SIG-M5 treated with dmso at 0.1 percent for 504 hours (cell line): Measurements from ENCODE around the gene ROBO1.
A peak's percentile ranks its signal among the peaks of the same experiment; 100 is the strongest.

Experiments
- DNase-seq: peaks from one replicate; lab custom pipeline; 2025; ENCODE audit not compliant: unreplicated experiment; lab: John Stamatoyannopoulos, UW

Gene ROBO1

DNA sequence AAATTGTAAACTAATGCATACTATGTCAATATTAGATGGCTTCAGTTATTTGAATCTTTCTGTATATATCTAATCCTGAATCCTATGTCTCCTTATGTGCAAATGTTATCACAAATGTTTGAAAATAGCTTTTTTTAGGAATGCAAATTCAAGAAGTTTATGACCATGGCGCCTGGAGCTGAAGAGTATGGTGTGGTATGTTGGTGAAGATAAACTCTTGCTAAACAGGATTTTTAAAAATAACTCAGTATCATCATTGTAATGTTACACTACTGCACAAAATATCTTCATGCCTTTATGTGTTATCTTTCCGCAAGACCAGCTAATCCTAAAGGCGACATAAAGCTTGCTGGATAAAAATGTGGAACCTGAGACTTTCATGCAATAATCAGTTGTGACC, 382.6 kb downstream of the ROBO1 start:
- no peak for DNase-seq

GRCh38 chr3:79383402-79384012, 384.3 kb downstream of the ROBO1 start:
- DNase-seq: no peak

- DNase-seq: no peak
Measured at GRCh38 chr3:79380581-79380980, 387.2 kb downstream of the ROBO1 start.

- no peak for DNase-seq
Measured at GRCh38 chr3:79378064-79378463, 389.7 kb downstream of the ROBO1 start.

DNA sequence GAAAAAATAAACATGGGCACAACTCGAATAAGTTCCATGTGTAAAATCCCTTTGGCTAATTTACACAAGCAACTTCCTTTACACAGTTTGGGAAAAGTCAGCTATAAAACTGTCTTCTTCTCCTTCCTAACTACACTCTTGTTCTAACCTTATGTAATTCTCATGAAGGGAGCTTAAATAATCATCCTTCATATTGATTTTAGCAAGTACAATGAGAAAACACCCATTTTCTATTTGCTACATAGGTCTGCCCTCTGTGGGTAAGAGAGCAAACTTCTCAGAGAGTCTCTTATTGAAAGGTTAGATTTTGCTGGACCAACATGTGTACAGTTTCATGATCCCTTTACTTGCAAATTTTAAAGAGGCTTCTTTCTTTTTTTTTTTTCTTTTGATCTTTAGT, 398.5 kb downstream of the ROBO1 start:
- peak; percentile 7 for DNase-seq

GRCh38 chr3:79368403-79368802, 399.4 kb downstream of the ROBO1 start:
- no peak for DNase-seq

DNA sequence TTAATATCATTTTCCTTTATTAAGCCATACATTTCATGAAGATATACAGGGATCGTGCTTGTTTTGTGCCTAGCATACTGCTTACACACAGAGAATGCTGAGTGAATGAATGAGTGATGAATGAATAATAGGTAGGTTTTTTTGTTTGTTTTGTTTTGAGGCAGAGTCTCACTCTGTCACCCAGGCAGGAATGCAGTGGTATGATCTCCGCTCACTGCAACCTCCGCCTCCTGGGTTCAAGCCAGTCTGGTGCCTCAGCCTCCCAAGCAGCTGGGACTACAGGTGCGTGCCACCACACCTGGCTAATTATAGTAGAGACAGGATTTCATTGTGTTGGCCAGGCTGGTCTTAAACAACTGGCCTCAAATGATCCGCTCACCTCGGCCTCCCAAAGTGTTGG, 400.0 kb downstream of the ROBO1 start:
- no peak for DNase-seq

- DNase-seq: no peak
Measured at GRCh38 chr3:79367066-79367465, 400.7 kb downstream of the ROBO1 start.

DNA sequence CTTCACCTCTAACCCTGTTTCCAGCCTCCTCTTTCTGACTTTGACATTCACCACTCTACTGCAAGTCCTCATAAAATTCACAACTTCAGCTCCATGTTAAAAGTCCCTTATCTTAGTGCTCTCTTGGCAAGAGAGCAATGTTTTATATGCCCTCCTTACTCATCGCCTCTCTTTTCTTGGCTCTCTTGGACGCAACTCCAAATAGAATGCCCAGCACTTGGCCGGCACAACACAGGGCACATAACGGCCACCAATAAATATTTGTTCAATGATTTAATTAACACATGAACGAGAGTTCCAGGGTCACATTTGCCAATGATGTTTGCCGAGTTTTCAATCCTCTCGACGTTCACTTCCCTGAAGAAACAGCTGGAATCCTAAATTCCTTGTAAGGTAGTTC, 401.4 kb downstream of the ROBO1 start:
- no peak for DNase-seq

DNA sequence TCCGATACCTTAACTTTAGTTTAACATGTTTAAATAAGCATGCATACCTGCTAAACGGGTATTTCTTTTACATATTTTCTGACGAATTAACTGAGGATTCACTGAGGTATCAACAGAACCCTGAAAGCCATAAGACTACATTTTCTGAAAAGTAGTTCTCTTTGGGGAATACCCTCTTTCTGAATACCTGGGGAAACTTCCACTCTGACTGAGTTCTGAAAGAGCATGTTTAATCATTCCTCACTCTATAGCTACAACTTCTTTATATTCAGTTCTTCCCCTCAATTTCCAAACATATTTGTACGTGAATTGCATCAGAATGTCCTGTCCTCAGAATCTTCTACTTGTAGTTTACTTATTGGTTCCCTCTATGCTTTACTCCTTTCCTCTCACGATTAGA, 403.0 kb downstream of the ROBO1 start:
- no peak for DNase-seq

DNA sequence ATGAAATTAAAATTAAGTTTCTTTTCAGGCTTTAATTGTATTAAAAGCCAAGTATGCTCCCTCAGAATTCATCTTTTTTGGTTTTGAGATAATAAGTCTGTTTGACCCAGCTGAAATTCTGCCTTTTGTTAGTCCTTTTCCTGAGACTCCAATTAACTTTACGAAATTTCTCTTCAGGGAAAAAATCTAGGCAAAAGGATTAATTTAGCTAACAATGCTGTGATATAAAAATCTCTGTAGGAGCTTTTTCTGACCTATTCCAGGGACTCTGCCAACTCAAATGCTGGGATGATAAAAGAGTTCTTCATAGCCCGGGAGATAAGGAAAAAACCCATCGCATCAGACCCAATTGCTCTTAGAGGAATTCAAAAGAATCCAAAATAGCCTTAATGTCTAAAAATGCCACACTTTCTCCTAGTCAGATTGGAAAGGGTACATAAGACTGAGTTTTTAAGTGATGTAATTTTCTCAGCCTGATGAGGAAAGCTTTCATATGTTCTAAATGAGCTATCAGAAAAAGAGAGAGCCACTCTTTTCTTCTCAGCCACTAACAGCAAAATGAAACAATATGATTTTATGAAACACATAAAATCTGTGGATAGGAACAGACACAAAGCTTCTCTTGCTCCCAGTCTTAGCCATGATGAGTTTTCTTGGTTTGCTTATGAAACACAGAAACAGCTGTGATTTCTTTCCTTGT, 405.1 kb downstream of the ROBO1 start:
- no peak for DNase-seq

GRCh38 chr3:79361748-79362378, 405.9 kb downstream of the ROBO1 start:
- peak; percentile 20 for DNase-seq

DNA sequence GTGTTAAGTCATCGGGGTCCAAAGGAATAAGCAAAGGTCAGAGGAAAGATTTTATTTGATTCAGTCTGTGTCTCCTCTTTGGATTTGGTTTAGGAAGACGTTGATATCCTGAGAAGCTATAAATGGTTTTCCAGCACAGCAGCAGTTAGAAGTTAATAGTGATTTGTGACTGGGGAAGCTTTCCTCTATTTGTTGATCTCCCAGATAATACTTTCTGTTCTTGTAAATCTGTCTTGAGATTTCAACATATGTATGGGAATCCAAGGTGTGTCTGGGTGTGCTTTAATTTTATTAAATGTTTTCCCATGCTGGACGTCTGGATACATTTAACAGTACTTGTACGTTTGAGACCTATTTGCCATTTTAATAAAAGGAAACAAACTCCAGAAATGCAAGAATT, 409.5 kb downstream of the ROBO1 start:
- no peak for DNase-seq

GRCh38 chr3:79354179-79354688, 413.6 kb downstream of the ROBO1 start:
- DNase-seq: peak; percentile 77

GRCh38 chr3:79351699-79352098, 416.1 kb downstream of the ROBO1 start:
- no peak for DNase-seq

DNA sequence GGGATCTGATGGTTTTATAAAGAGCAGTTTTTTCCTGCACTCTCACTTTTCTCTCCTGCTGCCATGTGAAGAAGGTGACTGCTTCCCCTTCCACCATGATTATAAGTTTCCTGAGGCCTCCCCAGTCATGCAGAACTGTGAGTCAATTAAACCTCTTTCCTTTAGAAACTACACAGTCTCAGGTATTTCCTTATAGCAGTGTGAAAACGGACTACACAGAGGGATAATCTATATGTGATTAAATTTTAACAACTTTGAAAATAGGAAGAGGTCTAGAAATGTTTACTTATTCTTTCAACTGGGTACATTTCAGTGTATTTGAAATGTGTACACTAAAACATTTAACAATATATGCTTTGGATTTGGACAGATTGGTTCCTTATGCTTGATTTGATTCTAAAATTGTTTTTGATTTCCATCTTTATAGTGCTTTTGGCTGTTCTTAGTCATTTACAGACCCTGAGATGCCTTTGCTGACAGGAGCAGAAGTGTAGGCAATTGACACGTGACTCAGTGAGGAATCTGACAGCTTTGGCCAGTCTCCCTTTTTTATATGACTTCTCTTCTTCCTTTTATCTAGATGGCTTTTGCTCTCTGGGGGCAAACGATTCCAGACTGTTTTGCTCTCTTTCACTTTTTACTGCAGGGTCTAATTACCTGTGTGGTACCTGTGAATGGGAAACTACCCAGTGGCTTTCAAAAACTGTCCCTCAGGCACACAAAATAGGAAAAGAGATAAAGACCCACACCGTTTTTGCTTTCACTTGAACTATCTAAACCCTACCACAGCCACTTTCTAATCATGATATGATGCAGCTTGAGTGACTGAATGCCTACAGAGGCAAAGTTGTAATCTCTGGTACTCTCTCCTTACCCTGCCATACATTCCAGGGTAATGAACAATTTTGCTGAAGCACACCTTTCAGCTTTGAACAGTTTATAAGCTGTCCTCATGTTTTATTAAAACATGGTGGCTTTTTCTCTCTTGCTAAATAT, 422.6 kb downstream of the ROBO1 start:
- no peak for DNase-seq

DNA sequence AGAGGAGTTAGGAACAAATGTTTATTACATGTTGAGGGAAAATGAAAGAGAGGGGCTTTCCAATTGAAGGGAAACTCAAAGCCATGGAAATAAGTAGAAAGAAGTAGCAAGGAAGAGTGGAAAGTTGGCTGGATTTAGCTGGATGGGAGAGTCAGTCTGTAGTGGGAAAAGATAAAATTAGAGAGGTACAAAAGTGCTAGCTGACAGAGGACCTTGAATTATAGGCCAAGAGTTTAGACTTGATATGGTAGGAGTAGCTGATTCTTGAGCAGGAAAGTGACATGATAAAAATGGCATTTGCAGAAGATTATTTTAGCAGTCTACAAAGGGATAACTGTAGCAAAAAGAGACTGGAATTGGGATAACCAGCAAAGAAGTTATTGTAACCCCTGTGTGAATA, 425.8 kb downstream of the ROBO1 start:
- DNase-seq: no peak

GRCh38 chr3:79339846-79340245, 428.0 kb downstream of the ROBO1 start:
- no peak for DNase-seq

DNA sequence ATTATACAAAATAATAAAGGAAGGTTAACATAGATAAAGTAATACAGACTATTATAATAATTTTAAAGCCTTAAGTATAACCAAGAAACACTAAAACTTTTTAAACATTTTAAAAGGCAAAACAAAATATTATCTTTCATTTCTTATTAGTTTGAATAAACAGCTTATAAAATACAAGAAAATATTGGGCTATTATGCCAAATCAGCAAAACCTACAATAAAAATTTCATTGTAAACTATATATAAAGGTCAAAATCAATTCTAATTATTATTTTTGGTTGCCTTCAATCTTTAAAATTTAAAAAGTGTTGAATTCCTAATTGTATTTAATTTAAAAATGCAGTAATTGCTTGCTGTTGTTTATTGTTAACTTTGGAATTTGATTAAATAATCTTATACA, 430.0 kb downstream of the ROBO1 start:
- DNase-seq: no peak

DNA sequence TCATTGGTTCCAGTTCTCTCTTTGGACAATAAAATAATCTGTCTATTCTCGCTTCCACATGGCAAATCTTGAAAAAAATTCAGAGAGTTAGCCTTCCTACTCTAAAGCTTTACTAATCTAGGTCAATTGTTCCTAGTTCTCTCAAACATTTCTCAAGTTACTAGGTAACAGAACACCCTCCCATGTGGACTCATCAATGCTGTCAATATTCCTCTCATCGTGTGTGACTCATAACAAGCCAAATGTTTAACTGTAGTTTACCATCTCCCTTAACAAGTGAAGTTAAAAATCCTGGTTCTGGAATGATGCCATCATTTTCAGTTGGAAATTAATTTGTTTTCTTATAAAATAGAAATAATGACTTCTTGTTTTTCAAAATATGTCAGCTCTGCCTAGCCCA, 438.6 kb downstream of the ROBO1 start:
- no peak for DNase-seq

DNA sequence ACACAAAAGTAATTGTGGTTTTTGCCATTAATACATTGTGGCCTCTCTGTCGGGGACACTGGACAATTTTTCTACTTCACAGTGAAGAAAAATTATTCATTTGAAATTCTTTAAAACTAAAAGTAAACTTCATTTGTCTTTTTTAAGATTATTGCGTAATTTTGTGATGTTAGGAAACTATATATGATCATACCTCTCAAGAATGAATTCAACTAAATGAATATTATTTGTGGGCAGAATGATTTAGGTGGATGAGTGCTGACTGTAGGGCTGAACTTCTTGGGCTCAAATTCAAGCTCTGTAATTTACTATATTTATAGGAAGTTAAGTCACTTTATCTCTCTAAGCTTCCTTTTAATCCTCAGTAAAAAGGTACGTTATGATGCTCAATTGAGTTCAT, 441.2 kb downstream of the ROBO1 start:
- DNase-seq: no peak
